Type B pancreatic cell (in vitro differentiated cells): ENCODE measurements around the gene KRAS. TPM values are rescaled to one million over a fixed set of nuclear protein-coding genes. Genes with fewer than 3 reads are reported as not detected.

Experiments
- DNase-seq: peaks from one replicate; pipeline ENCODE4 v3.0.0; 2021; ENCODE audit warnings: mixed read lengths; ENCODE audit not compliant: unreplicated experiment; ENCODE audit errors: extremely low spot score
- H3K27ac Mint-ChIP-seq: 2 replicates; pipeline ENCODE4 v1.8.0; 2021; ENCODE audit warnings: mild to moderate bottlenecking, mixed read lengths
- H3K27me3 Mint-ChIP-seq: 2 replicates; pipeline ENCODE4 v1.8.0; 2021; ENCODE audit warnings: mixed read lengths
- H3K36me3 Mint-ChIP-seq: 2 replicates; pipeline ENCODE4 v1.8.0; 2021; ENCODE audit warnings: mixed read lengths
- H3K4me1 Mint-ChIP-seq: one replicate; pipeline ENCODE4 v1.8.0; 2021; ENCODE audit warnings: mixed read lengths; ENCODE audit not compliant: unreplicated experiment
- H3K4me3 Mint-ChIP-seq: 2 replicates; pipeline ENCODE4 v1.8.0; 2021; ENCODE audit warnings: mild to moderate bottlenecking, mixed read lengths
- H3K9me3 Mint-ChIP-seq: 2 replicates; pipeline ENCODE4 v1.8.0; 2021; ENCODE audit warnings: mixed read lengths
- total RNA-seq: library from RNA; stranded (reverse); gene quantifications from 2 replicates; pipeline ENCODE4 v1.2.1, GENCODE V29; 2021; ENCODE audit warnings: low replicate concordance
- TF ChIP-seq, protein P1 (sequence below): fragments of 200-600 bp; sonication (generic); conservative IDR thresholded peaks from 2 replicates; pipeline ENCODE4 v1.5.0; 2021; ENCODE audit warnings: antibody characterized with exemption, mild to moderate bottlenecking

KRAS gene
- total RNA-seq, 1 donor from 2014 or later: 37.4 TPM

GRCh38 chr12:25276199-25276937 is 25.6 kb upstream of the KRAS start:
- Mint-ChIP-seq H3K27me3 (no peaks in the 10 kb centered on the region), H3K36me3 (peaks cover 4% of the 10 kb centered on the region), H3K4me1 (peaks cover 8% of the 10 kb centered on the region), H3K4me3 (peak overlapping the region; percentile 24), H3K27ac (peak overlapping the region; percentile 80), H3K9me3 (no peaks in the 10 kb centered on the region)
- DNase-seq: no peak
- TF ChIP-seq, protein P1, sequence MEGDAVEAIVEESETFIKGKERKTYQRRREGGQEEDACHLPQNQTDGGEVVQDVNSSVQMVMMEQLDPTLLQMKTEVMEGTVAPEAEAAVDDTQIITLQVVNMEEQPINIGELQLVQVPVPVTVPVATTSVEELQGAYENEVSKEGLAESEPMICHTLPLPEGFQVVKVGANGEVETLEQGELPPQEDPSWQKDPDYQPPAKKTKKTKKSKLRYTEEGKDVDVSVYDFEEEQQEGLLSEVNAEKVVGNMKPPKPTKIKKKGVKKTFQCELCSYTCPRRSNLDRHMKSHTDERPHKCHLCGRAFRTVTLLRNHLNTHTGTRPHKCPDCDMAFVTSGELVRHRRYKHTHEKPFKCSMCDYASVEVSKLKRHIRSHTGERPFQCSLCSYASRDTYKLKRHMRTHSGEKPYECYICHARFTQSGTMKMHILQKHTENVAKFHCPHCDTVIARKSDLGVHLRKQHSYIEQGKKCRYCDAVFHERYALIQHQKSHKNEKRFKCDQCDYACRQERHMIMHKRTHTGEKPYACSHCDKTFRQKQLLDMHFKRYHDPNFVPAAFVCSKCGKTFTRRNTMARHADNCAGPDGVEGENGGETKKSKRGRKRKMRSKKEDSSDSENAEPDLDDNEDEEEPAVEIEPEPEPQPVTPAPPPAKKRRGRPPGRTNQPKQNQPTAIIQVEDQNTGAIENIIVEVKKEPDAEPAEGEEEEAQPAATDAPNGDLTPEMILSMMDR: no peak

- Mint-ChIP-seq H3K9me3 (no peaks in the 10 kb centered on the region), H3K27ac (no peak overlapping the region), H3K4me1 (peaks cover 4% of the 10 kb centered on the region), H3K27me3 (no peaks in the 10 kb centered on the region), H3K4me3 (no peak overlapping the region), H3K36me3 (peaks cover under 1% of the 10 kb centered on the region)
- TF ChIP-seq, protein P1: no peak
- DNase-seq: no peak
Measured at GRCh38 chr12:25271486-25272098, 20.9 kb upstream of the KRAS start.

GRCh38 chr12:25269701-25270100 is 19.0 kb upstream of the KRAS start:
- no peak for DNase-seq
- H3K27me3 Mint-ChIP-seq: no peaks in the 10 kb centered on the region
- no peaks in the 10 kb centered on the region for H3K9me3 Mint-ChIP-seq
- TF ChIP-seq, protein P1: no peak
- peak overlapping the region; percentile 2 for H3K27ac Mint-ChIP-seq
- no peak overlapping the region for H3K4me3 Mint-ChIP-seq
- no peaks in the 10 kb centered on the region for H3K36me3 Mint-ChIP-seq
- no peaks in the 10 kb centered on the region for H3K4me1 Mint-ChIP-seq

GRCh38 chr12:25266497-25266896 is 15.8 kb upstream of the KRAS start:
- H3K9me3 Mint-ChIP-seq: no peaks in the 10 kb centered on the region
- H3K4me3 Mint-ChIP-seq: no peak overlapping the region
- H3K4me1 Mint-ChIP-seq: no peaks in the 10 kb centered on the region
- H3K27ac Mint-ChIP-seq: peak overlapping the region; percentile 51
- no peak for DNase-seq
- TF ChIP-seq, protein P1: no peak
- no peaks in the 10 kb centered on the region for H3K27me3 Mint-ChIP-seq
- H3K36me3 Mint-ChIP-seq: no peaks in the 10 kb centered on the region

GRCh38 chr12:25264862-25265261 is 14.1 kb upstream of the KRAS start:
- H3K9me3 Mint-ChIP-seq: peaks cover 6% of the 10 kb centered on the region
- no peaks in the 10 kb centered on the region for H3K27me3 Mint-ChIP-seq
- TF ChIP-seq, protein P1: no peak
- no peak overlapping the region for H3K27ac Mint-ChIP-seq
- H3K4me3 Mint-ChIP-seq: no peak overlapping the region
- no peaks in the 10 kb centered on the region for H3K36me3 Mint-ChIP-seq
- no peak for DNase-seq
- no peaks in the 10 kb centered on the region for H3K4me1 Mint-ChIP-seq
